Sigmoid colon (tissue), 4 donors: ENCODE data around the gene MCC.

ENCODE experiments used
- CTCF ChIP-seq, 4 experiments: fragments of 450-650 bp in 3 of 4; fragments of 200-600 bp in 1 of 4; IDR thresholded peaks; one replicate each; pipeline ENCODE4 v1.5.1; 2016 to 2019; ENCODE audit warnings: antibody characterized with exemption in 4 of 4, mild to moderate bottlenecking in 3 of 4, moderate library complexity in 2 of 4
- POLR2AphosphoS5 ChIP-seq, 4 donors: sonication (generic); formaldehyde crosslinking; IDR thresholded peaks; one replicate each; pipeline ENCODE4 v1.6.1; 2017; ENCODE audit warnings: antibody characterized with exemption in 4 of 4

- TF ChIP-seq POLR2AphosphoS5 (IDR thresholded peaks at IDR 0.05) (no peak), CTCF (IDR thresholded peaks at IDR 0.05) (no peak)
Measured at GRCh38 chr5:113518884-113519283, 30.6 kb upstream of the MCC start.
